Loucy (cell line): ENCODE results near the gene SORL1-AS1.

Source experiments
- H2AFZ ChIP-seq: fragments of 200-600 bp; sonication (generic); 2 replicates; pipeline ENCODE4 v1.6.0; 2016; ENCODE audit warnings: antibody characterized with exemption, mild to moderate bottlenecking, low read length, moderate library complexity
- H3F3A ChIP-seq: fragments of 200-600 bp; 2 replicates; pipeline ENCODE4 v1.6.0; 2016; ENCODE audit warnings: antibody characterized with exemption, low read depth, mild to moderate bottlenecking
- H3K27me3 ChIP-seq: fragments of 200-600 bp; sonication (generic); 2 replicates; pipeline ENCODE4 v1.6.1; 2014; ENCODE audit warnings: low read length, mild to moderate bottlenecking; ENCODE audit not compliant: insufficient read depth, poor library complexity, severe bottlenecking
- H3K36me3 ChIP-seq: fragments of 200-600 bp; sonication (generic); 2 replicates; pipeline ENCODE4 v1.6.1; 2016; ENCODE audit warnings: low read length; ENCODE audit not compliant: insufficient read depth
- H3K4me1 ChIP-seq: fragments of 200-600 bp; sonication (generic); 2 replicates; pipeline ENCODE4 v1.5.1; 2014; ENCODE audit warnings: low read length, mild to moderate bottlenecking; ENCODE audit not compliant: insufficient read depth, poor library complexity, severe bottlenecking
- H3K4me2 ChIP-seq: fragments of 200-600 bp; sonication (generic); 2 replicates; pipeline ENCODE4 v1.6.0; 2014; ENCODE audit warnings: antibody characterized with exemption, low read length, low read depth, mild to moderate bottlenecking; ENCODE audit not compliant: poor library complexity, severe bottlenecking
- H3K4me3 ChIP-seq: fragments of 200-600 bp; sonication (generic); 2 replicates; pipeline ENCODE4 v1.5.1; 2014; ENCODE audit warnings: low read length, mild to moderate bottlenecking, mixed read lengths; ENCODE audit not compliant: poor library complexity, severe bottlenecking
- H3K79me2 ChIP-seq: fragments of 200-600 bp; sonication (generic); 2 replicates; pipeline ENCODE4 v1.6.1; 2014; ENCODE audit warnings: low read length; ENCODE audit not compliant: insufficient read depth
- H3K9ac ChIP-seq: fragments of 200-600 bp; sonication (generic); 2 replicates; pipeline ENCODE4 v1.6.0; 2014; ENCODE audit warnings: mild to moderate bottlenecking, low read depth, low read length, moderate library complexity; ENCODE audit not compliant: poor library complexity, severe bottlenecking
- H3K9me2 ChIP-seq: fragments of 200-600 bp; sonication (generic); replicated peaks from 2 replicates; pipeline ENCODE4 v1.6.1; 2016; ENCODE audit warnings: low read depth, low read length, mixed read lengths
- H3K9me3 ChIP-seq: fragments of 200-600 bp; sonication (generic); 2 replicates; pipeline ENCODE4 v1.6.1; 2014; ENCODE audit warnings: mild to moderate bottlenecking, antibody characterized with exemption, low read length, low read depth; ENCODE audit not compliant: insufficient read depth
- H4K20me1 ChIP-seq: fragments of 200-600 bp; sonication (generic); 2 replicates; pipeline ENCODE4 v1.6.0; 2014; ENCODE audit warnings: antibody characterized with exemption, low read length, mild to moderate bottlenecking; ENCODE audit not compliant: insufficient read depth, poor library complexity, severe bottlenecking
- CTCF ChIP-seq: fragments of 200-600 bp; sonication (generic); conservative IDR thresholded peaks from 2 replicates; pipeline ENCODE4 v1.5.1; 2014; ENCODE audit warnings: mild to moderate bottlenecking, antibody characterized with exemption, low read length
- EZH2phosphoT487 ChIP-seq: fragments of 200-600 bp; IDR thresholded peaks from 2 replicates; pipeline ENCODE4 v1.6.1; 2018; ENCODE audit warnings: antibody characterized with exemption, mild to moderate bottlenecking, moderate library complexity, borderline replicate concordance

Gene SORL1-AS1

DNA sequence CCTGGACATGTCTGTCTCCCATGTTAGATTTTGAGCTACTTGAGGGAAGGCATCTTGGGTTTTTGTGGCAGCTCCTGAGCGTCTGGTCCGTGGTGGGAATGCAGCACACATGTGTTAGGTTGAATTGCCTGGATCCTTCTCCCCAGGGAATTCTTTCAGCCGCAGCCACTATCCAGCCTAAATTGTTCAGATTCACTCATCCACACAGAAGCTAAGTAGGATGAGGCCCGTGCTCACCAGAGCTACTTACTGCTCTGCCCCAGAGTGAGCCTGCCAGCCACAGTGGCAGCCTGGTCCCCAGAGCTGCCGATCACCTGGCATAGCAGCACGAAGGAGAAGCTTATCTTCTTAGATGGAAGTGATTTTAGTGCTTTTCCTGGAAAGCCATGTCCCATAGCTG is 34.4 kb upstream of the SORL1-AS1 start:
- Histone ChIP-seq H3K9me3 (no peaks in the 10 kb centered on the region), H3K36me3 (peaks cover 68% of the 10 kb centered on the region; the same call in 1 of the 2 replicates), H3K4me3 (no peak overlapping the region), H3K9ac (no peak overlapping the region), H2AFZ (no peak overlapping the region), H4K20me1 (no peaks in the 10 kb centered on the region), H3K27me3 (no peaks in the 10 kb centered on the region), H3K4me1 (peaks cover 26% of the 10 kb centered on the region), H3F3A (peaks cover 10% of the 10 kb centered on the region), H3K79me2 (peaks cover 52% of the 10 kb centered on the region), H3K9me2 (no peaks in the 10 kb centered on the region), H3K4me2 (no peak overlapping the region)
- TF ChIP-seq EZH2phosphoT487, result no peak
- no peak for TF ChIP-seq CTCF

DNA sequence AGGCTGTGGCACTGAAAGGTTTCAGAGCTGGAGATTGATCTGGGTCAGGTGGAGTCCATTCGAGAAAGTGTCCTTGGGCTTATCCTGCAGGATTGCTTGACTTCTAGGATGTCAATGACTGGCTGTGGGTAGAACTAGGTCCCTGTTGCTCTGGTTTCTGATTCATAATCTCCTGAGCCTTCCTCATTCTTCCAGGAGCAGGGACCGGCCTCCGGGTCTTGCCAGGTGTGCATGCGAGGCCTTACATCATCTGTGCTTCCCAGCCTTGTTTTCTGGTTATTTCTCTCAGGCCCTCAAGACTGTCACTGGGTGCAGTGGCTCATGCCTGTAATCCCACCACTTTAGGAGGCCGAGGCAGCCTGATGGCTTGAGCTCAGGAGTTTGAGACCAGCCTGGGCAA is 33.3 kb upstream of the SORL1-AS1 start:
- no peak overlapping the region for H3K4me3 ChIP-seq
- TF ChIP-seq EZH2phosphoT487 (no peak), CTCF (no peak)
- no peak overlapping the region for H3K4me2 ChIP-seq
- H3K9ac ChIP-seq, result no peak overlapping the region
- H3K9me3 ChIP-seq, result no peaks in the 10 kb centered on the region
- H3F3A ChIP-seq, result peaks cover 13% of the 10 kb centered on the region
- H4K20me1 ChIP-seq, result no peaks in the 10 kb centered on the region
- H2AFZ ChIP-seq, result no peak overlapping the region
- peaks cover 33% of the 10 kb centered on the region for H3K4me1 ChIP-seq
- H3K79me2 ChIP-seq, result peaks cover 52% of the 10 kb centered on the region
- H3K27me3 ChIP-seq, result no peaks in the 10 kb centered on the region
- no peaks in the 10 kb centered on the region for H3K9me2 ChIP-seq
- H3K36me3 ChIP-seq, result peaks cover 59% of the 10 kb centered on the region; the same call in 1 of the 2 replicates

DNA sequence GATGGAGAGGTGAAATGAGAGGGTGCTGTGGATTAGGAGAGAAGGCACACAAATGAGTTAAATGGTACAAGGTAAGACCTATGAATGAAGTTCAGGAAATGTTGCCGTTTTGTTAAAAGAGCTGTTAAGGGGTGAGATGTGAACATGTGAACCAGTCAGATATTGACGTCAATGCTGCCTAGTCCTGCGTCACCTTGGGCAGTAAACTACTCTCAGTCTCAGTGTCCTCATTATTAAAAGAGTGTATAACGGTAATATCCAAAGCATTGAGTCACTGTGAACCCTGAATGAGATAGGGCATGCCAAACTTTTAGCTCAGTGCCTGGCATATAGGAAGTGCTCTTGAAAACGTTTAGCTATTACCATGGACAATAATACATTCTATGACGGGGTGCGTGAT is 32.4 kb upstream of the SORL1-AS1 start:
- Histone ChIP-seq H3K4me2 (no peak overlapping the region), H4K20me1 (no peaks in the 10 kb centered on the region), H3K36me3 (peaks cover 51% of the 10 kb centered on the region; the same call in 1 of the 2 replicates), H2AFZ (no peak overlapping the region), H3K27me3 (no peaks in the 10 kb centered on the region), H3K4me3 (no peak overlapping the region), H3K9me2 (no peaks in the 10 kb centered on the region), H3K4me1 (peaks cover 34% of the 10 kb centered on the region), H3K79me2 (peaks cover 52% of the 10 kb centered on the region), H3K9ac (no peak overlapping the region), H3F3A (peaks cover 13% of the 10 kb centered on the region), H3K9me3 (no peaks in the 10 kb centered on the region)
- TF ChIP-seq CTCF (no peak), EZH2phosphoT487 (no peak)
